ENCODE data around the gene KLK13. TPM values are rescaled to one million over a fixed set of nuclear protein-coding genes. Genes with fewer than 3 reads are reported as not detected.

KLK13 gene
- polyA plus RNA-seq, 1 of the 3 experiments (the other 2 are of a cell fraction), result not detected

- TF ChIP-seq TAF1 (IDR thresholded peaks at IDR 0.05; ENCODE audit: borderline replicate concordance, low read depth, low read length) (no peak), NFIC (IDR thresholded peaks at IDR 0.05; ENCODE audit: borderline replicate concordance) (no peak), RAD21 (IDR thresholded peaks at IDR 0.05; ENCODE audit: low read length) (peak; percentile 55), EP300 (IDR thresholded peaks at IDR 0.05; ENCODE audit: borderline replicate concordance in 1 of 2, low read depth in 1 of 2, low read length in 1 of 2) (no peak), CTCF (IDR thresholded peaks at IDR 0.05) (peak; percentile 75), SMC3 (IDR thresholded peaks at IDR 0.05; ENCODE audit: low read depth, low read length) (peak; percentile 30; the same call in 1 of the 2 replicates)
- no peak overlapping the region for H2AFZ ChIP-seq (ENCODE audit: low read depth)
- H3K79me2 ChIP-seq (ENCODE audit: insufficient read depth), result no peaks in the 10 kb centered on the region
- ChIA-PET POLR2A (no interaction called here), CTCF (interaction anchor here (0.6 to 6.0 kb wide), 19 partner anchors 9 to 826 kb away, joined by 3 to 30 read pairs (median 4); no protein-coding TSS in a partner anchor)
- no peaks in the 10 kb centered on the region for H3K9me2 ChIP-seq
- H3K36me3 ChIP-seq (replicated peaks in 1 of 2; ENCODE audit: control insufficient read depth in 1 of 2, insufficient read depth in 2 of 2, low read length in 1 of 2), result no peaks in the 10 kb centered on the region
- H3K27me3 ChIP-seq (ENCODE audit: insufficient read depth), result peaks cover 74% of the 10 kb centered on the region
- H3K4me1 ChIP-seq (ENCODE audit: control insufficient read depth in 1 of 2, insufficient read depth in 2 of 2, low read depth in 1 of 2, low read length in 1 of 2), result no peaks in the 10 kb centered on the region
- H3K9ac ChIP-seq, result no peak overlapping the region
- WGBS (ENCODE audit: low lambda C conversion rate), result 5% methylated on average over 54 of the region's 68 CpGs
- no peaks in the 10 kb centered on the region for H3F3A ChIP-seq (replicated peaks; ENCODE audit: insufficient read depth)
- peak overlapping the region; percentile 41; the same call in 1 of the 2 replicates for H3K4me2 ChIP-seq
- DNase-seq, result peak; percentile 83
- no peak overlapping the region for H3K27ac ChIP-seq (ENCODE audit: low read depth in 2 of 2, low read length in 1 of 2)
- H3K4me3 ChIP-seq (ENCODE audit: low read depth in 2 of 2, low read length in 1 of 2), result peak overlapping the region in 1 of 2 experiments; percentile 35; a peak in 1 of 4 replicates
- H3K9me3 ChIP-seq, result no peaks in the 10 kb centered on the region
- no peaks in the 10 kb centered on the region for H4K20me1 ChIP-seq (ENCODE audit: insufficient read depth)
These were observed 47.9 kb downstream of the KLK13 start for GRCh38 chr19:51016798-51017683.

GRCh38 chr19:51015691-51016267 is 49.1 kb downstream of the KLK13 start:
- Histone ChIP-seq H3K4me3 (ENCODE audit: low read depth in 2 of 2, low read length in 1 of 2) (no peak overlapping the region), H3K27ac (ENCODE audit: low read depth in 2 of 2, low read length in 1 of 2) (no peak overlapping the region), H2AFZ (ENCODE audit: low read depth) (no peak overlapping the region), H3K79me2 (ENCODE audit: insufficient read depth) (no peaks in the 10 kb centered on the region), H3K9me3 (no peaks in the 10 kb centered on the region), H3K9ac (no peak overlapping the region), H4K20me1 (ENCODE audit: insufficient read depth) (no peaks in the 10 kb centered on the region), H3K9me2 (no peaks in the 10 kb centered on the region), H3K27me3 (ENCODE audit: insufficient read depth) (peaks cover 74% of the 10 kb centered on the region), H3K4me2 (no peak overlapping the region), H3K36me3 (replicated peaks in 1 of 2; ENCODE audit: control insufficient read depth in 1 of 2, insufficient read depth in 2 of 2, low read length in 1 of 2) (no peaks in the 10 kb centered on the region), H3K4me1 (ENCODE audit: control insufficient read depth in 1 of 2, insufficient read depth in 2 of 2, low read depth in 1 of 2, low read length in 1 of 2) (no peaks in the 10 kb centered on the region), H3F3A (replicated peaks; ENCODE audit: insufficient read depth) (no peaks in the 10 kb centered on the region)
- ChIA-PET POLR2A (no interaction called here), CTCF (interaction anchor here (1.1 to 6.0 kb wide), 5 partner anchors 21 to 95 kb away, joined by 3 to 30 read pairs (median 7); no protein-coding TSS in a partner anchor)
- whole genome bisulfite sequencing (ENCODE audit: low lambda C conversion rate), result 54% methylated on average over 15 of the region's 19 CpGs
- TF ChIP-seq EZH2phosphoT487 (IDR thresholded peaks at IDR 0.05; ENCODE audit: borderline replicate concordance, low read depth), result no peak
- TF ChIP-seq TAF1 (IDR thresholded peaks at IDR 0.05; ENCODE audit: borderline replicate concordance, low read depth, low read length), result no peak
- TF ChIP-seq MXI1 (IDR thresholded peaks at IDR 0.05; ENCODE audit: low read depth, low read length), result no peak
- TF ChIP-seq POLR2AphosphoS5 (IDR thresholded peaks at IDR 0.05; ENCODE audit: low read depth, low read length), result no peak
- TF ChIP-seq ZBTB33 (IDR thresholded peaks at IDR 0.05; ENCODE audit: borderline replicate concordance, low read depth), result no peak
- TF ChIP-seq RAD21 (IDR thresholded peaks at IDR 0.05; ENCODE audit: low read length), result no peak
- no peak for TF ChIP-seq JUND (IDR thresholded peaks at IDR 0.05)
- no peak for TF ChIP-seq CTCF (IDR thresholded peaks at IDR 0.05)
- no peak for TF ChIP-seq RFX5 (IDR thresholded peaks at IDR 0.05; ENCODE audit: low read length)
- TF ChIP-seq SIN3A (IDR thresholded peaks at IDR 0.05; ENCODE audit: borderline replicate concordance, low read depth, low read length), result no peak
- no peak for TF ChIP-seq PBX3 (IDR thresholded peaks at IDR 0.05)
- no peak for TF ChIP-seq CHD2 (IDR thresholded peaks at IDR 0.05; ENCODE audit: low read length, partially characterized antibody)
- TF ChIP-seq FOXM1 (IDR thresholded peaks at IDR 0.05; ENCODE audit: low read depth), result no peak
- no peak for TF ChIP-seq TEAD4 (IDR thresholded peaks at IDR 0.05; ENCODE audit: borderline replicate concordance, insufficient read depth)
- DNase-seq, result no peak

Data from SK-N-SH (cell line).